Stimulated activated CD4-positive, alpha-beta T cell treated with anti-CD3 and anti-CD28 coated beads, Interleukin-1b, Interleukin-23, amount 100 ng/mL, for 24 hours (primary cell): Measurements from ENCODE around the gene SOCS2.
"Not testable (repeated sequence)": the region's sequence is repeated elsewhere in the genome, so short reads cannot be mapped to it uniquely, and the experiment has no call there.

Experiments used
- DNase-seq, 4 experiments: peaks; one replicate each; pipeline ENCODE4 v3.0.0-alpha.2; 2020; ENCODE audit warnings: low read depth in 4 of 4, low spot score in 1 of 4

SOCS2 gene

DNA sequence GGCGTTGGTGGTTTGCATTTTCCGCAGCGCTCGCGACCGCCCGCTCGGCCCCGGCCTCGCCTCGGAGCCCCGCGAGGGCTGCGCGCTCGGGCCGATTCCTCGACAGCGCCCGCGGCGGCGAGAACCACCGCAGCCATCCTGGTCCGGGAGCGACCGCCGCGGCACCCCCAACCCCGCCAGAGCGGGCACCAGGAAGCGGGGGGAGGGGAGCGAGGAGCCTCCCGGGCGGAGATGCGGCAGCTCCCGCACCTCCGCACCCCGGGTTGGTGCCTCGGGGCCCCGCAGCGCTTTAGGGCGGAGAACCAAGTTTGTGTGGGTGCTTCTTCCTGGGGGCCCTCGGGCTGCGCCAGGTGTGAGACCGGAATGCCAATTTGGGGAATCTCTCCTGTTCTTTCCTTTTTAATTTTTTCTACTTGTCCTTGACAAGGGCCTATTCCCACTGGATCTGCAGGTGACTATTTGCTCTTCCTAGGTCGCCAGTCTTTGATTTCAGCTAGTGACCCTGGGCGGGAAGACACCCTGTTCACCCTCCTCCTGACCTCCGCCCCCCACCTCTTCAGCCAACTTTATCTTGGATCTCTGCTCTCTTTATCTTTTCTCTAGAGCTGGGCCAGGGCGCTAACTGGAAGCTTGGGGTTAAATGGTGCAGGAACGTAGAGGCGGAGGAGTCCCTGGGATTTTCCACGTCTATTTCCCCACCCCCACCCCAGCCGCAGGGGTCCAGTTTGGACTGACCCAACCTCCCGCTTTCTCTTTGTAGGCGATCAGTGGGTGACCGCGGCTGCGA lies at the start of gene SOCS2:
TSS of gene SOCS2 (plus strand) at position 751 of the 787 bp plus-strand sequence. CDS start 223 bp downstream, outside the sequence.
- peak in 1 of 4 experiments; percentile 5 for DNase-seq

GRCh38 chr12:93524386-93525133 lies 47.9 kb upstream of the SOCS2 start:
- DNase-seq: no peak

DNA sequence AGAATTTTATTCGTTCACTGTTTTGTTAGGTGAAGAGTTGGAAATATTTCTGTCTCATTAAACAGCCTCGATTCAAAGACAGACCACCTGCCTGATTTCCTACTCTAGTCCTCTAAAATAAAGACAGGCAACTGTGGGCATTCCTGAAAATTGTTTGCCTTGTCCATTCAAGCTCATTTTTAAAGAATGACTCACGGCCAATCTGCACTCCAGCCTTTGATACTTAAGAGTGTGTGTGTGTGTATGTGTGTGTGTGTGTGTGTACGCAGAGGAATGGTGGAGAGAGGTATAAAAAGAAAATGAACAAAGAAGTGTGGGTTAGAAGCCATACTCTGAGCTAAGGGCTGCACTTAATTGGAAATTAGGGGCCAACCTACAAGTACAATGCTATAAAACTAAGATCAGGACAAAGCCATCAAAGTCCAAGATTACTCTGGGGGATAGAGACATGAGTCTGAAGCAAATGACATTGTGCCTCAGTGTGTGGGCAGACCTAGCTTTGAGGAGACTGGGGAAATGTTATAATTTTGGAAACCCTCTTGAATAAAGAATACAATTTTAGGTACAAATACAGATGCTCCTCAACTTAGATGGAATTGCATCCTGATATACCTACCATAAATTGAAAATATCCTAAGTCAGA lies 45.6 kb upstream of the SOCS2 start:
- no peak for DNase-seq

DNA sequence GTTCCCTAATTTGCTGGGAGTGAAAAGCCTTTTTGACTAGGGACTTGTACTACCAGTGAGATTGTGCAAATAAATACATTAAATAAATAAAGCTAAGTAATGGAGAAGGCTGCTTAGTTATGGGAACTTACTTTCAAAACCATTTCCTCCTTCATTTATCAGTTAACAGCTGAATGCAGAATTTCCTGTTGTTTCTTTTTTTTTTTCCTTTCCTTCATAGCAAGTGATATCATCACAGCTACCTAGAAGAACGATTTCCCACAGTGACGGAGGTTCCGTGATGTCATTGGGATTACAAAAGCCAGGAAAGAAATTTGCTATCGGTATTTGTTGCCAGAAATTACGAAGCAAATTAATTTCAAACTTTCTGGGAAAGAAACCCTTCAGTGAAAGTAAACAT lies 42.1 kb upstream of the SOCS2 start:
- DNase-seq: no peak

- DNase-seq: no peak
These were observed 39.2 kb upstream of the SOCS2 start for GRCh38 chr12:93533310-93533709.

- no peak for DNase-seq
These were observed 36.2 kb upstream of the SOCS2 start for GRCh38 chr12:93536111-93536765.

DNA sequence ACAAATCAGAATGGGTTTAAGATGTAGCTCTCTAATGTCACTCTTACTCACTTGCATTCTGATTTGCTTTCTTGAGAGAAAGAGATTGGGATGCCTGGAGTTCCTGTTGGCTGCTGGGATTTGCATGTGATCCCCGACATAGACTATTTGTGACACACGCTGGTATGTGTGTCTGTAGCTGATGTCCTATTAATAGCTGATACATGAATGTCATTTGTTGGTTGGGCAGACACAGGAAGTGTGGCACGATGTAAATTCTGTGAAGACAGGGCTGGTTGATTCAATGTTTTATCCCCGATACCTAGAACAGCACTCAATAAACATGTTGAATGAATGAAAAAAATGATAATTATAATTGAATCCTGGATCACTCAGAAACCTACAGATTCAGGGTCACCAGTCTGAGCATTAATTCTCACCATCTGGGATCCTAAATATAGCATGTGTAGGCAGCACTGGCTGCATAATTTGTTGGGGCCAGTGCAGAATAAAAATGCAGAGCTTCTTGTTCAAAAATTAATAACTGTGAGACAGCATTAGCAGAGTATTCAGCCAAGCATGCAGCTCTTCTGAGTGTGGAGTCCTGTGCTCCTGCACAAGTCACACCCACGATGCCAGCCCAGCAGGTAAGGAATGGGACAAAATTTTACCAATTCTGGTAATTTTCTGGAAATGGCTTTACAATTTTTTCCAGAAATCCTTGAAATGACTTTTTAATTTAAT lies 35.5 kb upstream of the SOCS2 start:
- DNase-seq: no peak

DNA sequence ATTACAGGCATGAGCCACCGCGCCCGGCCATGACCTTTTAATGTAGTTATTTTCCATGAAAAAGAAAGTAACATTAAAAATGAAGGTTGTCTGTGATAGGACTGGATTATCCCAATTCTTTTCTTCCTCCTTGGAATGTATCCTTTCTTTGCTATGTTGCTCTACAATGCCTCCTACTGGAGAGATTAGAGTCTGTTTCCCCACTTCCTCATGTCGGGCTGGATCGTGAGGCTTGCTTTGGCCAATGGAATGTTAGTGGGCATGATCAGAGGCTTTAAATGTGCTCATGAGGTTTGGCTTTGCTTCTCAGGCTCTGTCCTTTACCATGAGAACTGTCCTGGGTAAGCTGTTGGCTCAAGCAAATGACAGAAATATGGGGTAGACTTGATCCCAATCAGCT lies 34.7 kb upstream of the SOCS2 start:
- no peak for DNase-seq

DNA sequence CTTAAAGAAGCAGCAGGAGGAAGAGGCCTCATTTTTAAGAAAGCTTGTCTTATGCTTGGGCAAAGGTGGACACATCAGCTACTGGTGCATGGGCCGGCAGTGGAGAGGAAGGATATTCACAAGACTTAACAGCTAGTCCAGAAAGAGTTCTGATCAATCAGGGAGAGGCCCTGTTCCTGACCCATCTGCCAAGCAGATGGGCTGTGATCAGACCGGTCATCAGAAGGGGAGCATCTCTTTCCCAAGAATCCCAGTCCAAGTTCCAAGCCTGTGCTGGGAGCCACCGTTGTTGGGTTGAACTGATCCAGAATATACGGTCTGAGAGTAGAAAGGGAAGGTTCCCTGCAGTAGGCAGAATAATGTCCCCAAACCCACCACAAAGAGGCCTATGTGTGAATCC lies 32.7 kb upstream of the SOCS2 start:
- no peak for DNase-seq

- DNase-seq: no peak
These were observed 32.0 kb upstream of the SOCS2 start for GRCh38 chr12:93540466-93540865.

- no peak for DNase-seq
These were observed 30.8 kb upstream of the SOCS2 start for GRCh38 chr12:93541578-93542225.

DNA sequence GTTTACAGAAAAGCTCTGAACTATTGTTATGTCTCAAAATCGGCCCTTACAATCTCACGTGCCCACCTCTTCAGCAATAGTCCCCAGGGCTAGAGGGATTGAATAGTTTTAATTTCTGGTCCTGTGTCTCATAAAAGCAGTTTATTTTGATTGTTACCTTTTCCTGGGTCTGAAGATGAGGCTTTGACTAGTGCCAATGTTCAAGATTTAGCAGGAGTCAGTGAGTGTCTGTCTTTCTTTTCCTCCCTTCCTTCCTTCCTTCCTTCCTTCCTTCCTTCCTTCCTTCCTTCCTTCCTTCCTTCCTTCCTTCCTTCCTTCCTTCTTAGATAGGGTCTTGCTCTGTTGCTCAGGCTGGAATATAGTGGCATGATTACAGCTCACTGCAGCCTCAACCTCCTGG lies 24.7 kb upstream of the SOCS2 start:
- no peak for DNase-seq

GRCh38 chr12:93549174-93549573 lies 23.3 kb upstream of the SOCS2 start:
- DNase-seq: no peak

GRCh38 chr12:93550748-93551611 lies 21.5 kb upstream of the SOCS2 start:
- DNase-seq: no peak

GRCh38 chr12:93552427-93552826 lies 20.0 kb upstream of the SOCS2 start:
- no peak for DNase-seq

- not testable (repeated sequence) for DNase-seq
These were observed 14.6 kb upstream of the SOCS2 start for GRCh38 chr12:93557879-93558278.

- DNase-seq: not testable (repeated sequence)
These were observed 13.8 kb upstream of the SOCS2 start for GRCh38 chr12:93558685-93559084.

DNA sequence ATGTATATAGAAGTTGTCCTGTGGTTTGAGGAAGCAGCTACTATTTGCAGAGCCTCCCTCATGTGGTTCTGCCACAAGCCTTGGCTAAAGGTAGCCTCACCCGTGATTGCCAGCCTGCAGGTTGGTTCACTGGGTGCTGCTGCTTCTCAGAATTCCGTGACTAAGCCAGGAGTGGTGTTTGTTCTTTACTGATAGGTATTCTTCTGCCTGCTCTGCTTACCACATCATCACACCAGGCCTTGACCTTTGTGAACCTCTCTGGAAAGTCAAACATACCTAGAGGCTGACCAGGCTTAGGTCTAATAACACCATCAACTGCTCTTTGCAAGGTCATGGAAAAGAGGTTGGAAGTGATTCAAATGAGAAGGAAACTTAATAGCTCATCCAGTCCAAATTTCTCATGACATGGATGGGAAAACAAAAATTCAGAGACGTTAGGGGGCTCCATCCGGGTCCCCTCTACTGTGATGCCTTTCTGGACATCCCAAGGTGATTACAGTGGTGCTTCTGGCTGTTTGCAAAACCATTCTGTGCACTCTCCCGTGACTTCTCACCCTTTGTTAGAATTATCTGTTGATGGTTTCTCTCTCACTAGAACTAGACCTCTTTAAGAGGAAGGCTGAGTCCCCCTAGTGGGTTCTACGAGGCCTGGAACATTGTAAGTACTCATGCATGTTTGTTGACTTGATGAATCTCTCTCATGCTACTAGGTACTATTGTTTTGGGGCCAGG lies 8.5 kb upstream of the SOCS2 start:
- DNase-seq: no peak

GRCh38 chr12:93565760-93566159 lies 6.7 kb upstream of the SOCS2 start:
- DNase-seq: no peak
